Esophagus mucosa (tissue), 1 donor: Measurements from ENCODE around the gene CELA2B. TPM values are rescaled to one million over a fixed set of nuclear protein-coding genes. Genes with fewer than 3 reads are reported as not detected.
"Not testable (repeated sequence)": the region's sequence is repeated elsewhere in the genome, so short reads cannot be mapped to it uniquely, and the experiment has no call there.

Experiments used
- ATAC-seq: fragments of 200-7000 bp; cut with Tn5 transposase; one replicate; pipeline ENCODE4 v1.9.1; 2020
- total RNA-seq: library from RNA; stranded (reverse); gene quantifications from one replicate; pipeline ENCODE4 v1.2.4, GENCODE V29; 2023
- donor health status: DM: yes; HTN: yes; CAD: no.

CELA2B gene
- total RNA-seq, 1 donor from 2014 or later: not detected

- no peak for ATAC-seq
Measured at GRCh38 chr1:15445390-15446122, 30.3 kb upstream of the CELA2B start.

- ATAC-seq: no peak
Measured at GRCh38 chr1:15446212-15446611, 29.7 kb upstream of the CELA2B start.

GRCh38 chr1:15448877-15449462 lies 26.9 kb upstream of the CELA2B start:
- no peak for ATAC-seq

- no peak for ATAC-seq
Measured at GRCh38 chr1:15449567-15449966, 26.3 kb upstream of the CELA2B start.

GRCh38 chr1:15451014-15451722 lies 24.7 kb upstream of the CELA2B start:
- ATAC-seq: no peak

DNA sequence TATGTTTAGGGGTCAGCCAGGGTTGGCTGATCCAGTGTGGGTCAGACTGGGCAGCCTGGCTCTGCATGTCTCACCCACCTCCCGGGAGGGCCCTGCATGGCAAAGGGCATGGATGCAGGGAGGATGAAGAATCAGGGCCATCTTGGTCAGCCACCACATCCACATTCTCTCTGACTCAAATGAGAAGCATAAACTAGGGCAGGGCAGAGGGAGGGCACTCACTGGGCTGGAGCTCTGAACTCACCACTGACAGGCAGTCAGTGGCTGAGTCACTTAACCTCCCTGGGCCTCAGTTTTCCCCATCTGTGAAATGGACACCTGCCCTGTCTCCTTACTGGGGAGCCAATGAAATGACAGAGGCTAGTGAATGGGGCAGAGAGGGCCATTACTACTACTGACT lies 23.7 kb upstream of the CELA2B start:
- peak; percentile 41 for ATAC-seq

DNA sequence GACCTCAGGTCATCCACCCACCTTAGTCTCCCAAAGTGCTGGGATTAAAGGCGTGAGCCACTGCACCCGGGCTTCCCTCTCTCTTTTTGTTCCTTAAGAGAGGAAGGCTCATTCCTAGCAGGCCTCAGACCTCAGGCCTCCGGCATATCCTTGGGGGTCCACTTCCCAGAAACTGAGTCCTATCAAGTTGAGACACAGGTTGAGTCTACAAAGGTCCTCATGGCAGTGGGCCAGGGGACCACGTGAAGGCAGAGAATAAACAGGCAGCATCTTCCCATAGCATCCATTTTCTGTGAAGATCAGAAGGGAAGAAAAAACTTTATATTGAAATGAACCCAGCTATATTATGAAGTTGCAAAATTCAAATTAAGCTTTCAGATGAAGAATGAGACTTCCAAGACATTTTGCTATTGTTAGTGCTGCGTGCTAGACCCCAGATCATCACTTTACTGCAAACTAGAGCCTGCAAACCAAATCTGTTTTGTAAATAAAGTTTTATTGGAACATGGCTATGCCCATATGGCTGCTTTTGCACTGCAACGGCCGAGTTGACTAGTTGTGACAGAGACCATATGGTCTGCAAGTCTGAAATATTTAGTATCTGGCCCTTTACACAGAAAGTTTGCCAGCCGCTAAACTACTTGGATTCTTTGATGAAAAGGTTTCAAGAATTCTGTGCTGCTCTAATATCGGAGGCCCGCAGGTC lies 22.9 kb upstream of the CELA2B start:
- no peak for ATAC-seq

- ATAC-seq: no peak
Measured at GRCh38 chr1:15453734-15454133, 22.2 kb upstream of the CELA2B start.

GRCh38 chr1:15454256-15454655 lies 21.6 kb upstream of the CELA2B start:
- ATAC-seq: no peak

DNA sequence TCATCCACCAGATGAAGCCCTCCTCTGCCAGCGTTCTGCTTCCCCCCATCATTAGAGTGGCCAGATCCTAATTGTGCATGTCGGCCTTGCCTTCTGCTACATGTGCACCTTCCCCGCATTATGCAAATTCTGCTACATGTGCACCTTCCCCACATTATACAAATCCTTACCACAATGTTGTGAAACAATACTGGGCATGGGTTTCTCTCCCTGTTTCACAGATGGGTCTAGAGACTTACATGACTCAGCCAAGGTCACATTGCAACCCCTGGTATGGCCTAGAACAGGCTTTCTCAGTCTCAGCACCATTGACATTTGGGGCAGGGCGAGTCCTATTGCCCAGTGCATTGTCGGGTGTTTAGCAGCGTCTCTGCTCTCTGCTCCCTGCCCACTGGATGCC lies 20.4 kb upstream of the CELA2B start:
- peak; percentile 47 for ATAC-seq

GRCh38 chr1:15456313-15456954 lies 19.5 kb upstream of the CELA2B start, which contains the start of gene CELA2A:
TSS of gene CELA2A (plus strand) at chr1:15456732. CDS start at chr1:15456754, 22 bp downstream.
- ATAC-seq: no peak

DNA sequence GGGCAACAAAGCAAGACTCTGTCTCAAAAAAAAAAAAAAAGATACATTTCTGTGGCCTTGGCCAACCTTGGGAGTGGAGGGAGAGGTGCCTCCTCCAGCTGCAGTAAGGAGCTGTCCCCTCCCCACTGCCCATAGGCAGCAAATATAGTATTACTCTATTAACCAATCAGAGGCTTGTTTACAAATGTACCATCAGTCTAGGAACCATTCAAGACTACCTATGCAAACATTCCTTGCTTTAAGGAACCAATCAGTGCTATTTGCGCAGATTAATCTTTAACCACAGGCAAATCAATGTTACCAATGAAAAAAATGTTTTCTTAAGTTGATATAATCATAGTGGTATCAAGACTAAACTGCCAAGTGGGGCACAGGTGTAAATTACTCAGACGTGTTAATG lies 18.3 kb upstream of the CELA2B start:
- no peak for ATAC-seq

DNA sequence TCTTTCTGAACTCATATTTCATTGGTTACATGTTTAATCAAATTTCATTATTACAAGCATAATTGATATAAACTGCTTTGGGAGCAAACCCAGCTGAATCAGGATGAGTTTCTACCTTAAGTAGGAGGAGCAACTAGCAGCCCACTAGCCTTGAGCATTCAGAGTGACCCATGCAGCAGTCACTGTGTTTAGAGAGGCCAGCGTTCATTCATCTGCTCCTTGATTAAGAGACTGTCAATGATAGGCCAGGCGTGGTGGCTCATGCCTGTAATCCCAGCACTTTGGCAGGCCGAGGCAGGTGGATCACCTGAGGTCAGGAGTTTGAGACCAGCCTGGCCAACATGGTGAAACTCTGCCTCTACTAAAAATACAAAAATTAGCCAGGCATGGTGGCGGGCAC lies 17.5 kb upstream of the CELA2B start:
- not testable (repeated sequence) for ATAC-seq

GRCh38 chr1:15459771-15460707 lies 15.9 kb upstream of the CELA2B start:
- no peak for ATAC-seq

- ATAC-seq: no peak
Measured at GRCh38 chr1:15460708-15461095, 15.2 kb upstream of the CELA2B start.

GRCh38 chr1:15463064-15463800 lies 12.7 kb upstream of the CELA2B start:
- ATAC-seq: peak; percentile 84

- not testable (repeated sequence) for ATAC-seq
Measured at GRCh38 chr1:15463926-15464322, 12.0 kb upstream of the CELA2B start.

DNA sequence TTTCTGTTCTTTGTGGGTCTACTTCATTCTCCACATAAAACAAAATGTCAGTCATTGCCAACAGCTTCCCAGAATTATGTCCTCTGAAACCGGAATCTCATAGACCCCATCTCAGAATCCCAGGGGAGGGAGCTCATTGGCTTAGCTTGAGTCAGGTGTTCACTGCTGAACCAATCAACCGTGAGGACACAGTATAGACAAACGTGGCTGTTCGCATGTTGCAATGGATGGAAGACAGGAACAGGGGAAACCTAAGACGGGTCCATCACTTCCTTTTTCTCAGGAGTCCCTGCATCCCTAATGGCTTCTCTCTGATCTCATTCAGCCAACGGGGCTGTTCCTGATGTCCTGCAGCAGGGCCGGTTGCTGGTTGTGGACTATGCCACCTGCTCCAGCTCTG lies 10.2 kb upstream of the CELA2B start:
- ATAC-seq: no peak

GRCh38 chr1:15466955-15467625 lies 8.8 kb upstream of the CELA2B start:
- ATAC-seq: peak; percentile 82

- ATAC-seq: no peak
Measured at GRCh38 chr1:15468145-15468544, 7.8 kb upstream of the CELA2B start.
